HCT116 (cell line): ENCODE results near the gene PRAF2. TPM values are rescaled to one million over a fixed set of nuclear protein-coding genes. Genes with fewer than 3 reads are reported as not detected.

Experiments
- ATAC-seq: fragments of 200-7000 bp; cut with Tn5 transposase; 2 replicates; pipeline ENCODE4 v1.9.1; 2020; ENCODE audit warnings: mild to moderate bottlenecking, moderate library complexity
- BruUV-seq: library from RNA; stranded (reverse); fragments of 400-500 nt; replicated peaks from 2 replicates; lab custom pipeline; 2021; lab: Mats Ljungman, UMichigan
- CTCF ChIA-PET: fragments of 300-600 bp; sonication (Branson Sonifier 250); formaldehyde crosslinking; loops from one replicate; lab custom pipeline; 2021; ENCODE audit warnings: antibody characterized with exemption; lab: Charles Lee
- POLR2A ChIA-PET: fragments of 300-600, 350-600 bp; sonication (Branson Sonifier 250); formaldehyde crosslinking; loops from one replicate; lab custom pipeline; 2021; ENCODE audit warnings: antibody characterized with exemption; lab: Charles Lee
- RAD21 ChIA-PET, 2 experiments: fragments of 300-600 bp; sonication (Branson Sonifier 250); formaldehyde crosslinking; loops; one replicate each; lab custom pipeline; 2023; ENCODE audit warnings: low total read pairs in 2 of 2; ENCODE audit not compliant: uncharacterized antibody in 2 of 2, unreplicated experiment in 2 of 2, low non-redundant PET in 1 of 2; lab: Charles Lee
- DNase-seq: peaks from one replicate; pipeline ENCODE4 v3.0.0-alpha.2; 2010; ENCODE audit warnings: low read depth, low spot score
- H2AFZ ChIP-seq: fragments of 200-600 bp; shearing (Covaris generic), sonication (generic); 2 replicates; pipeline ENCODE4 v1.6.1; 2017; ENCODE audit warnings: low read depth, mixed run types, mixed read lengths, antibody characterized with exemption, low read length; ENCODE audit not compliant: poor library complexity, severe bottlenecking
- H3K27ac ChIP-seq: 2 replicates; pipeline ENCODE4 v1.5.1; 2012; ENCODE audit warnings: low read depth, low read length
- H3K27me3 ChIP-seq: fragments of 200-600 bp; sonication (generic); 2 replicates; pipeline ENCODE4 v1.6.1; 2016; ENCODE audit warnings: mixed run types, low read length, mixed read lengths; ENCODE audit not compliant: insufficient read depth
- H3K36me3 ChIP-seq, 2 experiments: fragments of 200-500 bp in 1 of 2; fragments of 200-600 bp in 1 of 2; sonication (Bioruptor generic) in 1 of 2; sonication (generic) in 1 of 2; 2 replicates each; pipeline versions ENCODE4 v1.5.1 to v1.6.1; 2014 to 2016; ENCODE audit warnings: low read length in 2 of 2, inconsistent platforms in 1 of 2, mixed read lengths in 1 of 2, mixed run types in 1 of 2; ENCODE audit not compliant: insufficient read depth in 2 of 2, control insufficient read depth in 1 of 2
- H3K4me1 ChIP-seq, 2 experiments: fragments of 200-600 bp in 1 of 2; sonication (generic) in 1 of 2; 2 replicates each; pipeline versions ENCODE4 v1.5.1 to v1.6.1; 2012 to 2017; ENCODE audit warnings: low read length in 2 of 2, inconsistent platforms in 1 of 2, mild to moderate bottlenecking in 1 of 2, mixed read lengths in 1 of 2, mixed run types in 1 of 2, moderate library complexity in 1 of 2; ENCODE audit not compliant: insufficient read depth in 2 of 2, control insufficient read depth in 1 of 2
- H3K4me2 ChIP-seq: fragments of 200-600 bp; sonication (generic); 2 replicates; pipeline ENCODE4 v1.6.1; 2017; ENCODE audit warnings: mixed run types, low read length, mixed read lengths
- H3K4me3 ChIP-seq, 2 experiments: fragments of 200-600 bp in 1 of 2; sonication (generic) in 1 of 2; replicated peaks in 1 of 2; 2 replicates each; pipeline ENCODE4 v1.5.1; 2011 to 2016; ENCODE audit warnings: low read length in 2 of 2, control low read depth in 1 of 2, low read depth in 1 of 2, mild to moderate bottlenecking in 1 of 2, mixed read lengths in 1 of 2, mixed run types in 1 of 2
- H3K79me2 ChIP-seq: fragments of 200-600 bp; sonication (generic); 2 replicates; pipeline ENCODE4 v1.6.1; 2017; ENCODE audit warnings: mild to moderate bottlenecking, mixed run types, low read length, moderate library complexity, mixed read lengths; ENCODE audit not compliant: insufficient read depth
- H3K9ac ChIP-seq: fragments of 200-600 bp; sonication (generic); 2 replicates; pipeline ENCODE4 v1.6.1; 2016; ENCODE audit warnings: low read length, mixed read lengths
- H3K9me2 ChIP-seq: fragments of 200-600 bp; sonication (generic), shearing (Covaris generic); 2 replicates; pipeline ENCODE4 v1.6.1; 2017; ENCODE audit warnings: mixed run types, mild to moderate bottlenecking, moderate library complexity; ENCODE audit not compliant: insufficient read depth
- H3K9me3 ChIP-seq, 2 experiments: fragments of 200-500 bp in 1 of 2; fragments of 200-600 bp in 1 of 2; sonication (Bioruptor generic) in 1 of 2; sonication (generic) in 1 of 2; 2 replicates each; pipeline ENCODE4 v1.6.1; 2014 to 2017; ENCODE audit warnings: low read length in 2 of 2, mixed read lengths in 2 of 2, inconsistent platforms in 1 of 2, low read depth in 1 of 2, mild to moderate bottlenecking in 1 of 2, mixed run types in 1 of 2, moderate library complexity in 1 of 2; ENCODE audit not compliant: control insufficient read depth in 1 of 2, insufficient read depth in 1 of 2
- H4K20me1 ChIP-seq: fragments of 200-600 bp; sonication (generic), shearing (Covaris generic); 2 replicates; pipeline ENCODE4 v1.6.1; 2017; ENCODE audit warnings: mixed run types, mild to moderate bottlenecking, moderate library complexity; ENCODE audit not compliant: insufficient read depth
- ATF3 ChIP-seq: IDR thresholded peaks from 2 replicates; pipeline ENCODE4 v1.6.1; 2012
- CBX3 ChIP-seq: IDR thresholded peaks from 2 replicates; pipeline ENCODE4 v1.6.1; 2012; ENCODE audit warnings: low read depth
- CEBPB ChIP-seq: IDR thresholded peaks from 2 replicates; pipeline ENCODE4 v1.6.1; 2012; ENCODE audit warnings: low read depth
- EZH2 ChIP-seq: fragments of 200-600 bp; sonication (generic); IDR thresholded peaks from 2 replicates; pipeline ENCODE4 v1.6.1; 2017; ENCODE audit warnings: antibody characterized with exemption, mixed run types
- MAX ChIP-seq: IDR thresholded peaks from 2 replicates; pipeline ENCODE4 v1.6.1; 2012
- POLR2A ChIP-seq: IDR thresholded peaks from 2 replicates; pipeline ENCODE4 v1.7.0; 2011; ENCODE audit warnings: borderline replicate concordance; ENCODE audit not compliant: insufficient read depth, insufficient read length; ENCODE audit errors: extremely low read depth
- POLR2AphosphoS5 ChIP-seq: IDR thresholded peaks from 2 replicates; pipeline ENCODE4 v1.6.1; 2011; ENCODE audit warnings: mild to moderate bottlenecking, low read depth, low read length, moderate library complexity
- RAD21 ChIP-seq: IDR thresholded peaks from 2 replicates; pipeline ENCODE4 v1.6.1; 2012; ENCODE audit warnings: low read depth, mild to moderate bottlenecking
- SIN3A ChIP-seq: IDR thresholded peaks from 2 replicates; pipeline ENCODE4 v1.6.1; 2012; ENCODE audit warnings: low read depth
- SP1 ChIP-seq: IDR thresholded peaks from 2 replicates; pipeline ENCODE4 v1.6.1; 2012; ENCODE audit warnings: low read depth
- SRF ChIP-seq: IDR thresholded peaks from 2 replicates; pipeline ENCODE4 v1.6.1; 2012; ENCODE audit warnings: low read depth
- YY1 ChIP-seq: IDR thresholded peaks from 2 replicates; pipeline ENCODE4 v1.6.1; 2011; ENCODE audit warnings: low read length, low read depth, moderate library complexity, mild to moderate bottlenecking; ENCODE audit not compliant: insufficient replicate concordance; ENCODE audit errors: extremely low read depth
- ZFX ChIP-seq: fragments of 450-650 bp; IDR thresholded peaks from 2 replicates; pipeline ENCODE4 v1.6.1; 2017
- ZNF274 ChIP-seq: fragments of 200-500 bp; sonication (Bioruptor generic); IDR thresholded peaks from 2 replicates; pipeline ENCODE4 v1.6.1; 2014; ENCODE audit warnings: mild to moderate bottlenecking, low read depth, low read length, inconsistent platforms
- intact Hi-C: fragments of 100-400 bp; cut with micrococcal nuclease; formaldehyde crosslinking; loops from 2 replicates; pipeline ENCODE4 v1.10.0; 2022
- total RNA-seq: library from RNA; stranded (reverse); gene quantifications from one replicate; pipeline ENCODE4 v1.2.1, GENCODE V29; 2021; ENCODE audit not compliant: unreplicated experiment

PRAF2 gene
- total RNA-seq, 1 experiment from 2014 or later, result 18.8 TPM

- intact Hi-C loops, result no loop called here
- TF ChIP-seq MAX (no peak), SIN3A (no peak), SP1 (no peak), CEBPB (no peak), RAD21 (no peak), SRF (no peak), ZFX (no peak), ZNF274 (no peak)
- Histone ChIP-seq H3K4me1 (no peaks in the 10 kb centered on the region), H3K27ac (no peak overlapping the region), H3K4me3 (no peak overlapping the region), H3K27me3 (no peaks in the 10 kb centered on the region), H3K9ac (no peak overlapping the region), H3K4me2 (no peak overlapping the region), H2AFZ (no peak overlapping the region), H4K20me1 (no peaks in the 10 kb centered on the region), H3K36me3 (no peaks in the 10 kb centered on the region), H3K9me3 (no peaks in the 10 kb centered on the region), H3K79me2 (no peaks in the 10 kb centered on the region), H3K9me2 (no peaks in the 10 kb centered on the region)
- POLR2A ChIA-PET, result no interaction called here
- RAD21 ChIA-PET, result no interaction called here
- CTCF ChIA-PET, result no interaction called here
- no peak for ATAC-seq
- no TSS peak for BruUV-seq
- no peak for DNase-seq
Measured at GRCh38 chrX:49067285-49068120, 6.3 kb downstream of the PRAF2 start.

- DNase-seq, result no peak
- intact Hi-C loops, result no loop called here
- no peaks in the 10 kb centered on the region for H3K9me3 ChIP-seq
- H3K36me3 ChIP-seq, result no peaks in the 10 kb centered on the region
- no peaks in the 10 kb centered on the region for H3K27me3 ChIP-seq
- no peaks in the 10 kb centered on the region for H3K9me2 ChIP-seq
- ChIA-PET POLR2A (no interaction called here), RAD21 (no interaction called here), CTCF (no interaction called here)
- no peak overlapping the region for H3K9ac ChIP-seq
- H3K27ac ChIP-seq, result no peak overlapping the region
- no peaks in the 10 kb centered on the region for H3K4me1 ChIP-seq
- no peak overlapping the region for H2AFZ ChIP-seq
- no peaks in the 10 kb centered on the region for H4K20me1 ChIP-seq
- no peak overlapping the region for H3K4me3 ChIP-seq
- TF ChIP-seq SIN3A (no peak), YY1 (no peak), EZH2 (no peak), CBX3 (no peak), POLR2AphosphoS5 (no peak), POLR2A (no peak), MAX (no peak), ATF3 (no peak)
- ATAC-seq, result no peak
- no TSS peak for BruUV-seq
- no peak overlapping the region for H3K4me2 ChIP-seq
- H3K79me2 ChIP-seq, result no peaks in the 10 kb centered on the region
Measured at GRCh38 chrX:49066690-49067089, 7.1 kb downstream of the PRAF2 start.
